Measurements from ENCODE around the gene MAST2. TPM values are rescaled to one million over a fixed set of nuclear protein-coding genes. Genes with fewer than 3 reads are reported as not detected.

The MAST2 gene
- polyA plus RNA-seq, result 10 to 100 TPM; 10.8 to 17.4 TPM

DNA sequence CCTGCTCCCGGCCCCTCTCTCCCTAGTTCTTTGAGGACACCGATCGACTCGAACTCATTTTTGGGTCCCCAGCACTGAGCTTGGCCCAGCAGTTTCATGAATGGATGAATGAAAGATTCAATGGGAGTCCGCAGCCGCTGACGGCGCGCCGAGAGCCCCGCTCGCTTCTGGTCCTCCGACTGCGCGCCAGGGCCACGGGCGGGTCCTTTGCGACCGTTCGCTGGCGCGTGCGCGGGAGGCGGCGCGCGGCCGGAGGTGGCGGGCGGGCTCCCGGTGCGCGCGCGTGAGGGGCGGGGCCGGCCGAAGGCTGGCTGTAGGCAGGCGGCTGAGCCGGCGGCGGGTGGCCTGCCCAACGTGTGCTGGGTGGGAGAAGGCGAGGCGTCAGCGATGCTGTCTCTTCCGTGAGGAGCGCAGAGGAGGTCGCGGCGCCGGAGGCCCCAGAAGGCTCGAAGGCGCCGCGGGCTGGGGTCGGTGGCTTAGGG, at the start of gene MAST2:
TSS of gene MAST2 (plus strand) at position 314 of the 482 bp plus-strand sequence. CDS start 284 bp downstream, outside the sequence.
- H3K9me3 ChIP-seq (ENCODE audit: control insufficient read depth in 2 of 2, insufficient read depth in 1 of 2, low read depth in 1 of 2, low read length in 1 of 2), result no peaks in the 10 kb centered on the region
- no peaks in the 10 kb centered on the region for H3K4me1 ChIP-seq (ENCODE audit: control insufficient read depth in 2 of 2, insufficient read depth in 2 of 2, low read length in 1 of 2)
- H3K4me3 ChIP-seq (ENCODE audit: low read depth in 1 of 2, low read length in 2 of 2), result peak within 1 kb of the TSS; percentile 61 to 64
- H3K27me3 ChIP-seq (ENCODE audit: control insufficient read depth in 1 of 2, insufficient read depth in 2 of 2, low read length in 2 of 2), result no peaks in the 10 kb centered on the region
- H3K27ac ChIP-seq (ENCODE audit: low read depth in 2 of 2, low read length in 1 of 2), result peak within 1 kb of the TSS; percentile 79 to 84
- no peaks in the 10 kb centered on the region for H3K36me3 ChIP-seq (ENCODE audit: control insufficient read depth in 2 of 2, insufficient read depth in 2 of 2, low read length in 1 of 2)
- 0% methylated on average over 53 to 57 of the region's 58 CpGs for WGBS, 2 donors

- no peak overlapping the region for H3K4me3 ChIP-seq (ENCODE audit: low read depth in 1 of 2, low read length in 2 of 2)
- H3K27me3 ChIP-seq (ENCODE audit: control insufficient read depth in 1 of 2, insufficient read depth in 2 of 2, low read length in 2 of 2), result no peaks in the 10 kb centered on the region
- H3K27ac ChIP-seq (ENCODE audit: low read depth in 2 of 2, low read length in 1 of 2), result no peak overlapping the region
- no peaks in the 10 kb centered on the region for H3K9me3 ChIP-seq (ENCODE audit: control insufficient read depth in 2 of 2, insufficient read depth in 1 of 2, low read depth in 1 of 2, low read length in 1 of 2)
- H3K4me1 ChIP-seq (ENCODE audit: control insufficient read depth in 2 of 2, insufficient read depth in 2 of 2, low read length in 1 of 2), result no peaks in the 10 kb centered on the region
- 85 to 91% methylated on average over 5 of the region's 5 CpGs for WGBS, 2 donors
- H3K36me3 ChIP-seq (ENCODE audit: control insufficient read depth in 2 of 2, insufficient read depth in 2 of 2, low read length in 1 of 2), result no peaks in the 10 kb centered on the region
Observed at GRCh38 chr1:45755697-45756096, 47.7 kb upstream of the MAST2 start.

DNA sequence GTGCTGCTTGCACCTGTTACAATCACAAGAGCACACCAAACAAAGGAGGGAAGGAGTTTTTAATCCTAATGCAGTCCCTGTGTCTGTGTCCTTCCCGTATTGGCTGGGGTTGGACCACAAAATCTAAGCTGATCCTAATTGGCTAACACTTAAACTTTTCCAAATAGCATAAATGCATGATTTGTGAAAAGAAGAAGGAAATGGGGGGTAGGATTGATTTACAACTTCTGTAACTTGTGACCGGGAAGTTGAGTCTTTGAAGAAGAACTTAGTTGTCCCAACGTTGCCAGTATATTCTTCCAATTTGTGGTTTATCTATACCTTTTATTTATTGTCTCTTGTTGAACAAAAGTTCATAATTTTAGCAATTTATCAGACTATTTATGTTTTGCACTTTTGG, 41.1 kb upstream of the MAST2 start:
- 58 to 60% methylated on average over 3 of the region's 3 CpGs for WGBS, 2 donors
- Histone ChIP-seq H3K27me3 (ENCODE audit: control insufficient read depth in 1 of 2, insufficient read depth in 2 of 2, low read length in 2 of 2) (no peaks in the 10 kb centered on the region), H3K36me3 (ENCODE audit: control insufficient read depth in 2 of 2, insufficient read depth in 2 of 2, low read length in 1 of 2) (no peaks in the 10 kb centered on the region), H3K9me3 (ENCODE audit: control insufficient read depth in 2 of 2, insufficient read depth in 1 of 2, low read depth in 1 of 2, low read length in 1 of 2) (no peaks in the 10 kb centered on the region), H3K4me3 (ENCODE audit: low read depth in 1 of 2, low read length in 2 of 2) (no peak overlapping the region), H3K4me1 (ENCODE audit: control insufficient read depth in 2 of 2, insufficient read depth in 2 of 2, low read length in 1 of 2) (no peaks in the 10 kb centered on the region), H3K27ac (ENCODE audit: low read depth in 2 of 2, low read length in 1 of 2) (no peak overlapping the region)

DNA sequence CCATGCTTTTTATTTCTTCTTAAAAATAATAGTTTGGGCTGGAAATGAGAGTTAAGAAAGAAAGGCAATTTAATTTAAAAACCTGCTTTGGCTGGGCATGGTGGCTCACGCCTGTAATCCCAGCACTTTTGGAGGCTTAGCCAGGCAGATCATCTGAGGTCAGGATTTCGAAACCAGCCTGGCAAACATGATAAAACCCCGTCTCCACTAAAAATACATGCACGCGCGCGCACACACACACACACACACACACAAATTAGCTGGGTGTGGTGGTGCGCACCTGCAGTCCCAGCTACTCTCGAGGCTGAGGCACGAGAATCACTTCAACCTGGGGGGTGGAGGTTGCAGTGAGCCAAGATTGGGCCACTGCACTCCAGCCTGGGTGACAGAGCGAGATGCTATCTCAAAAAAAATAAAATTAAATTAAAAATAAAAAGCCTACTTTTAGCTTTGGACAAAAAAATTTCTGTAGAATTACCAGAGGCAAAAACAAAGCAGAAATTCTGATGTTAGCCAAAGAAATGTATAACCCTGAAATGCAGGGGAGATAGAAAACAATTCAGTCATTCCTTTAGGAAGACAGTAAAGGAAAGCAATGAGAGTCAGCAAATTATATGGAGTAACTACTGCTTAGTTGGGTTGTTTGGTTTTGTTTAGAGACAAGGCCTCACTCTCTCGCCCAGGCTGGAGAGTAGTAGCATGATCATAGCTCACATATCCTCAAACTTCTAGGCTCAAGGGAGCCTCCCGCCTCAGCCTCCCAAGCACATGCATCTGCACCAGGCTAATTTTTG, 37.2 kb upstream of the MAST2 start:
- no peak overlapping the region for H3K4me3 ChIP-seq (ENCODE audit: low read depth in 1 of 2, low read length in 2 of 2)
- H3K27me3 ChIP-seq (ENCODE audit: control insufficient read depth in 1 of 2, insufficient read depth in 2 of 2, low read length in 2 of 2), result no peaks in the 10 kb centered on the region
- WGBS, 2 donors, result 73 to 75% methylated on average over 13 of the region's 13 CpGs
- no peak overlapping the region for H3K27ac ChIP-seq (ENCODE audit: low read depth in 2 of 2, low read length in 1 of 2)
- H3K9me3 ChIP-seq (ENCODE audit: control insufficient read depth in 2 of 2, insufficient read depth in 1 of 2, low read depth in 1 of 2, low read length in 1 of 2), result no peaks in the 10 kb centered on the region
- H3K4me1 ChIP-seq (ENCODE audit: control insufficient read depth in 2 of 2, insufficient read depth in 2 of 2, low read length in 1 of 2), result no peaks in the 10 kb centered on the region
- no peaks in the 10 kb centered on the region for H3K36me3 ChIP-seq (ENCODE audit: control insufficient read depth in 2 of 2, insufficient read depth in 2 of 2, low read length in 1 of 2)

DNA sequence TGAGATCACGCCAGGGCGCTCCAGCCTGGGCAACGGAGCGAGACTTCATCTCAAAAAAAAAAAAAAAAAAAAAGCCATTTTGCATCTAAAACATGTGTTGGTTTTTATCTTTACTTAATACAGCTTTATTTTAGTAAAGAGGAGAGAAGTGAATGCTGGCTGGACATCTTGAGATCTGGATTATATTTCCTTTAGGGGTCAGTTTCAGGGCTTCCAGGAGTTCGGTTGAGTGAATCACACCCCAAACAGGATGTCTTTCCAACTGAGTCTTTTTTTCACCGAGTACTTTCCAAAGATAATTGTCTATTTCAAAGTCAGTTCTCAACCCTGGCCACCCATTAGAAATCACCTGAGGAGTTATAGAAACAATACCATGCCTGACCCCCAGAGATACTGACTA, 36.4 kb upstream of the MAST2 start:
- H3K27ac ChIP-seq (ENCODE audit: low read depth in 2 of 2, low read length in 1 of 2), result no peak overlapping the region
- no peak overlapping the region for H3K4me3 ChIP-seq (ENCODE audit: low read depth in 1 of 2, low read length in 2 of 2)
- no peaks in the 10 kb centered on the region for H3K36me3 ChIP-seq (ENCODE audit: control insufficient read depth in 2 of 2, insufficient read depth in 2 of 2, low read length in 1 of 2)
- H3K4me1 ChIP-seq (ENCODE audit: control insufficient read depth in 2 of 2, insufficient read depth in 2 of 2, low read length in 1 of 2), result no peaks in the 10 kb centered on the region
- no peaks in the 10 kb centered on the region for H3K9me3 ChIP-seq (ENCODE audit: control insufficient read depth in 2 of 2, insufficient read depth in 1 of 2, low read depth in 1 of 2, low read length in 1 of 2)
- no peaks in the 10 kb centered on the region for H3K27me3 ChIP-seq (ENCODE audit: control insufficient read depth in 1 of 2, insufficient read depth in 2 of 2, low read length in 2 of 2)
- WGBS, 2 donors, result 65 to 77% methylated on average over 6 of the region's 6 CpGs

DNA sequence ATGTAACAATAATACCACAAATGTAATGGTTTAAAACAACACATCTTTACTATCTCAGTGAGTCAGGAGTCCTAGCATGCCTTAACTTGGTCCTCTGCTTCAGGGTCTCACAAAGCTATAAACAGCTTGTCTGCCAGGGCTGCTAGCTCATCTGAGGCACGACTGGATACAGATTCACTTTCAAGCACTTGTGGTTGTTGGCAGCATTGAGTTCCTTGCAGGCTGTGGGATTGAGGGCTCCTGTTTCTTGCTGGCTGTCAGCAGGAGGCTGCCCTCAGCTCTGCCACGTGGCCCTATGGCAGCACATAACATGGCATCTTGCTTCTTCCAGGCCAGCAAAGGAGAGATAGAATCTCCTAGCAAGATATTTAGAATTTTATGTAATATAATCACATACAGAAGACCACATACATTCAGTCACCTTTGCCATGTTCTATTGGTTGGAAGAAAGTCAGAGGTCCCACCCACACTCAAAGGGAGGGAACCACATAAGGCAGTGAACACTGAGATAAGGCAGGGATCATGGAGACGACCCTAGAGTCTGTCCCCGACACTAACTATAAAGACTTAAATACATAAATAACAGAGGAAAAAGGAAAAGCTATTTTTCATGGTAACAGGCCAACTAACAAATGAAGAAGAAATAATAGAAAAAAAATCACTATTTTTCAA, 34.0 kb upstream of the MAST2 start:
- Histone ChIP-seq H3K27ac (ENCODE audit: low read depth in 2 of 2, low read length in 1 of 2) (no peak overlapping the region), H3K36me3 (ENCODE audit: control insufficient read depth in 2 of 2, insufficient read depth in 2 of 2, low read length in 1 of 2) (no peaks in the 10 kb centered on the region), H3K9me3 (ENCODE audit: control insufficient read depth in 2 of 2, insufficient read depth in 1 of 2, low read depth in 1 of 2, low read length in 1 of 2) (no peaks in the 10 kb centered on the region), H3K27me3 (ENCODE audit: control insufficient read depth in 1 of 2, insufficient read depth in 2 of 2, low read length in 2 of 2) (no peaks in the 10 kb centered on the region), H3K4me3 (ENCODE audit: low read depth in 1 of 2, low read length in 2 of 2) (no peak overlapping the region), H3K4me1 (ENCODE audit: control insufficient read depth in 2 of 2, insufficient read depth in 2 of 2, low read length in 1 of 2) (no peaks in the 10 kb centered on the region)
- 52 to 57% methylated on average over 4 of the region's 4 CpGs for WGBS, 2 donors

- H3K4me1 ChIP-seq (ENCODE audit: control insufficient read depth in 2 of 2, insufficient read depth in 2 of 2, low read length in 1 of 2), result no peaks in the 10 kb centered on the region
- WGBS, 2 donors, result 81 to 83% methylated on average over 3 of the region's 3 CpGs
- H3K27ac ChIP-seq (ENCODE audit: low read depth in 2 of 2, low read length in 1 of 2), result no peak overlapping the region
- H3K36me3 ChIP-seq (ENCODE audit: control insufficient read depth in 2 of 2, insufficient read depth in 2 of 2, low read length in 1 of 2), result no peaks in the 10 kb centered on the region
- H3K27me3 ChIP-seq (ENCODE audit: control insufficient read depth in 1 of 2, insufficient read depth in 2 of 2, low read length in 2 of 2), result no peaks in the 10 kb centered on the region
- H3K9me3 ChIP-seq (ENCODE audit: control insufficient read depth in 2 of 2, insufficient read depth in 1 of 2, low read depth in 1 of 2, low read length in 1 of 2), result no peaks in the 10 kb centered on the region
- H3K4me3 ChIP-seq (ENCODE audit: low read depth in 1 of 2, low read length in 2 of 2), result no peak overlapping the region
Observed at GRCh38 chr1:45772971-45773370, 30.4 kb upstream of the MAST2 start.

GRCh38 chr1:45775794-45776193, 27.6 kb upstream of the MAST2 start:
- H3K9me3 ChIP-seq (ENCODE audit: control insufficient read depth in 2 of 2, insufficient read depth in 1 of 2, low read depth in 1 of 2, low read length in 1 of 2), result no peaks in the 10 kb centered on the region
- H3K27me3 ChIP-seq (ENCODE audit: control insufficient read depth in 1 of 2, insufficient read depth in 2 of 2, low read length in 2 of 2), result no peaks in the 10 kb centered on the region
- H3K4me3 ChIP-seq (ENCODE audit: low read depth in 1 of 2, low read length in 2 of 2), result no peak overlapping the region
- H3K36me3 ChIP-seq (ENCODE audit: control insufficient read depth in 2 of 2, insufficient read depth in 2 of 2, low read length in 1 of 2), result no peaks in the 10 kb centered on the region
- 82 to 83% methylated on average over 3 of the region's 3 CpGs for WGBS, 2 donors
- H3K27ac ChIP-seq (ENCODE audit: low read depth in 2 of 2, low read length in 1 of 2), result no peak overlapping the region
- no peaks in the 10 kb centered on the region for H3K4me1 ChIP-seq (ENCODE audit: control insufficient read depth in 2 of 2, insufficient read depth in 2 of 2, low read length in 1 of 2)

- Histone ChIP-seq H3K4me1 (ENCODE audit: control insufficient read depth in 2 of 2, insufficient read depth in 2 of 2, low read length in 1 of 2) (peaks cover 0 to 2% of the 10 kb centered on the region in 2 donors), H3K36me3 (ENCODE audit: control insufficient read depth in 2 of 2, insufficient read depth in 2 of 2, low read length in 1 of 2) (no peaks in the 10 kb centered on the region), H3K9me3 (ENCODE audit: control insufficient read depth in 2 of 2, insufficient read depth in 1 of 2, low read depth in 1 of 2, low read length in 1 of 2) (no peaks in the 10 kb centered on the region), H3K27me3 (ENCODE audit: control insufficient read depth in 1 of 2, insufficient read depth in 2 of 2, low read length in 2 of 2) (no peaks in the 10 kb centered on the region), H3K4me3 (ENCODE audit: low read depth in 1 of 2, low read length in 2 of 2) (no peak overlapping the region), H3K27ac (ENCODE audit: low read depth in 2 of 2, low read length in 1 of 2) (no peak overlapping the region)
- 71 to 73% methylated on average over 4 of the region's 4 CpGs for WGBS, 2 donors
Observed at GRCh38 chr1:45785583-45785982, 17.8 kb upstream of the MAST2 start.
